HFFc6 (cell line): ENCODE results near the gene ULK4. TPM values are rescaled to one million over a fixed set of nuclear protein-coding genes. Genes with fewer than 3 reads are reported as not detected.

Experiments
- DNase-seq: peaks from one replicate; pipeline ENCODE4 v3.0.0-alpha.2; 2018
- H3K27ac Mint-ChIP-seq: 2 replicates; pipeline ENCODE4 v1.8.0; 2020; ENCODE audit warnings: mild to moderate bottlenecking, mixed read lengths
- H3K27me3 Mint-ChIP-seq: 2 replicates; pipeline ENCODE4 v1.8.0; 2021; ENCODE audit warnings: mild to moderate bottlenecking, moderate library complexity, mixed read lengths; ENCODE audit not compliant: insufficient read depth
- H3K36me3 Mint-ChIP-seq: 2 replicates; pipeline ENCODE4 v1.8.0; 2021; ENCODE audit warnings: low read depth, mixed read lengths
- H3K4me1 Mint-ChIP-seq: 2 replicates; pipeline ENCODE4 v1.8.0; 2020; ENCODE audit warnings: low read depth, mixed read lengths
- H3K4me3 Mint-ChIP-seq: 2 replicates; pipeline ENCODE4 v1.8.0; 2020; ENCODE audit warnings: mild to moderate bottlenecking, moderate library complexity, mixed read lengths
- H3K9me3 Mint-ChIP-seq: 2 replicates; pipeline ENCODE4 v1.8.0; 2020; ENCODE audit warnings: mild to moderate bottlenecking, mixed read lengths
- CTCF ChIP-seq: fragments of 200-600 bp; sonication (generic); IDR thresholded peaks from 2 replicates; pipeline ENCODE4 v1.5.0; 2021; ENCODE audit warnings: antibody characterized with exemption, mild to moderate bottlenecking
- total RNA-seq, 6 experiments: library from RNA; stranded (reverse); fragmentation: NEBNext Ultra II Directional; extraction: Animal tissue kit (Norgen Biotek cat#: 25700); gene quantifications; 2 replicates in 1 of 6; 3 replicates in 5 of 6; pipeline ENCODE4 v1.2.3, GENCODE V29; 2021

ULK4 gene
- total RNA-seq, 6 experiments from 2014 or later, result 6.0 to 8.6 (median 6.7) TPM

DNA sequence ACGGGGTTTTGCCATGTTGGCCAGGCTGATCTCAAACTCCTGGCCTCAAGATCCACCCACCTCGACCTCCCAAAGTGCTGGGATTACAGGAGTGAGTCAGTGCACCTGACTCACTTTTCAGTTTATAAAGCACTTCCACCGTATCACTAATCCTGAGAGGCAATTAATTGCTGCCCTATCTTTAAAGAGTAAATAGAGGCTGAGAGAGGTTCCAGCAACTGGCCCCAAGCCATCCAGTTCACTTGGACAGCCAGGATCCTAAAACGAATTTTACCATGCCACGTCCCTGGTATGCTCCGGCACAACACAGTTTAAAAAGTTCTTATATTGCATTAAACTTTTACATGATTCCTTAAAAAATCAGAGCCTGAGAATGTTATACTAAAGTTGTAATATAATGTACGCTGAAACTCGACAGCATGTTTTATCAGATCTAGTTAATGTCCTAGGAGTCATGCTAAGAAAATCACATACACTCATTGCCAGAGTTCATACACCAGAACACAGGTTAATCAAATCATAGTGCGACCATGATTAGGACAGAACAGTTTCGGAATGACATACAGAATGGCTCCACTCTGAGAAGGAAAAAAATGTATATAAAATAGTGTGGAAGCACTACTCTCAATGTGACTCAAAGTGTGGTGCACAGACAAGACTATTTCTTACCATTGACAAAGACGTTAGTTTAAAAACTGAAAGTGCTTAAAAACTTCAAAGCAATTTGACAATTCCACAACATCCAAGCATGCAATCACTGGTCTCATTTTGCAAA, 125.4 kb downstream of the ULK4 start:
- Mint-ChIP-seq H3K4me1 (peaks cover 9% of the 10 kb centered on the region), H3K9me3 (peaks cover 6% of the 10 kb centered on the region), H3K36me3 (peaks cover 20% of the 10 kb centered on the region), H3K27me3 (no peaks in the 10 kb centered on the region), H3K27ac (no peak overlapping the region), H3K4me3 (no peak overlapping the region)
- DNase-seq, result no peak
- no peak for TF ChIP-seq CTCF

GRCh38 chr3:41833628-41834027, 128.3 kb downstream of the ULK4 start:
- no peak for TF ChIP-seq CTCF
- H3K36me3 Mint-ChIP-seq, result peaks cover 20% of the 10 kb centered on the region
- H3K4me1 Mint-ChIP-seq, result peaks cover 9% of the 10 kb centered on the region
- H3K27me3 Mint-ChIP-seq, result no peaks in the 10 kb centered on the region
- no peak for DNase-seq
- H3K9me3 Mint-ChIP-seq, result peaks cover 4% of the 10 kb centered on the region; the same call in 1 of the 2 replicates
- no peak overlapping the region for H3K4me3 Mint-ChIP-seq
- no peak overlapping the region for H3K27ac Mint-ChIP-seq

DNA sequence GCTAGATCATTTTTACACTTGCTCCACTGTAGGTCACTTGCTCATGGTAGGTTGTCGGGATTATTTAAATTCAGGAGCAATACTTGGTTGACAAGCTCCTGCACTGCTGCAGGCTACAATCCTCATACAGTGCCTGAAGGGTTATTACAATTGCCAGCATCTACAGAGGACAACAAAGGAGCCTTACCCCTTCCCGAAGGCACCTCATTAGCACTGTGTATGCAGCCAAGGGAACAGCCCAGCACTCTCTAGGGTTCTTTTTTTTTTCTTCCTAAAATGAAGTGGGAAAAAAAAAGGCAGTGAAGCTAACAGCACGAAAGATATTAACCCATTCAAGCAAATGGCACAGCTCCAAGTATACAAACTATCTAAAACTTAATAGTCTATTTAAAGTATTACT, 142.7 kb downstream of the ULK4 start:
- Mint-ChIP-seq H3K27ac (no peak overlapping the region), H3K36me3 (peaks cover 9% of the 10 kb centered on the region), H3K4me3 (no peak overlapping the region), H3K9me3 (no peaks in the 10 kb centered on the region), H3K4me1 (no peaks in the 10 kb centered on the region; the same call in 1 of the 2 replicates), H3K27me3 (peaks cover 5% of the 10 kb centered on the region; the same call in 1 of the 2 replicates)
- DNase-seq, result no peak
- no peak for TF ChIP-seq CTCF

GRCh38 chr3:41808618-41809017, 153.3 kb downstream of the ULK4 start:
- H3K9me3 Mint-ChIP-seq, result no peaks in the 10 kb centered on the region
- H3K4me1 Mint-ChIP-seq, result peaks cover 12% of the 10 kb centered on the region
- no peaks in the 10 kb centered on the region; the same call in 1 of the 2 replicates for H3K27me3 Mint-ChIP-seq
- H3K27ac Mint-ChIP-seq, result no peak overlapping the region
- no peak overlapping the region for H3K4me3 Mint-ChIP-seq
- no peak for DNase-seq
- no peak for TF ChIP-seq CTCF
- no peaks in the 10 kb centered on the region for H3K36me3 Mint-ChIP-seq

DNA sequence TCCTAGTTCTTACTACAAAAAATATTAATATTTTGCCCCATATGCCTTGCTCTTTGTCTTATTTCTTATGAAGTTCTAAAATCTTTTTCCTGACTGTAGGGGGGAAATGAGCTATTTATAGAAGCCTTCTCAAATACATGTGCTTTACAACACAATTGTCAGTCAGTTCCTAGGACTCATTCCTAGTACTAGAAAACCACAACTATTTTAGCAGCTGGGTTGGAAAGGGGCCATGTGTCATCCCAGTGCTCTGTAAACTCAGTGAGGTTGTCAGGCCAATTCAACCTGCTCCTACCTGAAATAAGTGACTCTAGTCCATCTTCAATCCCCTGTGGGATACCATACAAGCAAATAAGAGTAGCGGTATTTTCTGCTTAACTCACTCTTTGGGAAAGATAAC, 153.8 kb downstream of the ULK4 start:
- Mint-ChIP-seq H3K9me3 (no peaks in the 10 kb centered on the region), H3K27me3 (no peaks in the 10 kb centered on the region; the same call in 1 of the 2 replicates), H3K4me1 (peaks cover 12% of the 10 kb centered on the region), H3K4me3 (no peak overlapping the region), H3K27ac (no peak overlapping the region), H3K36me3 (no peaks in the 10 kb centered on the region)
- DNase-seq, result peak; percentile 58
- TF ChIP-seq CTCF, result no peak
